OCI-LY3 (cell line): ENCODE data around the gene CBY1.

Experiments used
- H2AFZ ChIP-seq: fragments of 200-600, 300-600 bp; shearing (Covaris generic); 2 replicates; pipeline ENCODE4 v1.6.0; 2014; ENCODE audit warnings: antibody characterized with exemption, low read depth, low read length
- H3K27ac ChIP-seq: fragments of 200-600, 300-600 bp; sonication (generic); 2 replicates; pipeline ENCODE4 v1.5.1; 2014; ENCODE audit warnings: mild to moderate bottlenecking, low read length, moderate library complexity, mixed read lengths
- H3K27me3 ChIP-seq: fragments of 200-600, 300-600 bp; sonication (generic); 2 replicates; pipeline ENCODE4 v1.6.1; 2014; ENCODE audit warnings: low read depth, low read length, mixed read lengths
- H3K36me3 ChIP-seq: fragments of 200-600, 300-600 bp; sonication (generic); replicated peaks from 2 replicates; pipeline ENCODE3; 2014; ENCODE audit warnings: low read depth, low read length, mixed read lengths
- H3K4me1 ChIP-seq: fragments of 300-600, 200-600 bp; sonication (generic); 2 replicates; pipeline ENCODE4 v1.6.1; 2014; ENCODE audit warnings: low read length, mixed read lengths
- H3K4me2 ChIP-seq: fragments of 200-600, 300-600 bp; sonication (generic); 2 replicates; pipeline ENCODE4 v1.6.1; 2014; ENCODE audit warnings: low read length, mixed read lengths
- H3K4me3 ChIP-seq: fragments of 300-600, 200-600 bp; sonication (generic); 2 replicates; pipeline ENCODE4 v1.5.1; 2014; ENCODE audit warnings: antibody characterized with exemption, mild to moderate bottlenecking, low read length, moderate library complexity
- H3K79me2 ChIP-seq: fragments of 300-600, 200-600 bp; shearing (Covaris generic); 2 replicates; pipeline ENCODE4 v1.6.1; 2014; ENCODE audit warnings: mild to moderate bottlenecking, low read length, mixed read lengths
- H3K9ac ChIP-seq: fragments of 300-600, 200-600 bp; shearing (Covaris generic); 2 replicates; pipeline ENCODE4 v1.6.0; 2014; ENCODE audit warnings: mild to moderate bottlenecking, low read length, moderate library complexity
- H3K9me3 ChIP-seq: fragments of 200-600, 300-600 bp; shearing (Covaris generic); 2 replicates; pipeline ENCODE4 v1.6.1; 2014; ENCODE audit warnings: low read length, mixed read lengths; ENCODE audit not compliant: insufficient read depth
- H4K20me1 ChIP-seq: fragments of 200-600, 300-600 bp; sonication (generic); 2 replicates; pipeline ENCODE4 v1.6.1; 2016; ENCODE audit warnings: low read length, mixed read lengths; ENCODE audit not compliant: insufficient read depth
- CTCF ChIP-seq: fragments of 200-600, 300-600 bp; sonication (generic); IDR thresholded peaks from 2 replicates; pipeline ENCODE4 v1.5.1; 2014; ENCODE audit warnings: antibody characterized with exemption, low read length, low read depth
- EZH2phosphoT487 ChIP-seq: fragments of 200-600 bp; shearing (Covaris generic); IDR thresholded peaks from 2 replicates; pipeline ENCODE4 v1.6.1; 2018; ENCODE audit warnings: antibody characterized with exemption, mixed run types, low read depth

Gene CBY1

GRCh38 chr22:38700270-38700788, 43.9 kb downstream of the CBY1 start:
- no peaks in the 10 kb centered on the region for H3K9me3 ChIP-seq
- H3K27ac ChIP-seq: peak overlapping the region; percentile 47
- no peaks in the 10 kb centered on the region for H3K27me3 ChIP-seq
- peak overlapping the region; percentile 96 for H3K4me2 ChIP-seq
- no peaks in the 10 kb centered on the region for H4K20me1 ChIP-seq
- peak overlapping the region; percentile 47 for H2AFZ ChIP-seq
- peaks cover 24% of the 10 kb centered on the region for H3K4me1 ChIP-seq
- peaks cover 47% of the 10 kb centered on the region for H3K79me2 ChIP-seq
- TF ChIP-seq EZH2phosphoT487 (no peak), CTCF (no peak)
- H3K4me3 ChIP-seq: peak overlapping the region; percentile 92
- peaks cover 15% of the 10 kb centered on the region for H3K36me3 ChIP-seq
- H3K9ac ChIP-seq: peak overlapping the region; percentile 94

DNA sequence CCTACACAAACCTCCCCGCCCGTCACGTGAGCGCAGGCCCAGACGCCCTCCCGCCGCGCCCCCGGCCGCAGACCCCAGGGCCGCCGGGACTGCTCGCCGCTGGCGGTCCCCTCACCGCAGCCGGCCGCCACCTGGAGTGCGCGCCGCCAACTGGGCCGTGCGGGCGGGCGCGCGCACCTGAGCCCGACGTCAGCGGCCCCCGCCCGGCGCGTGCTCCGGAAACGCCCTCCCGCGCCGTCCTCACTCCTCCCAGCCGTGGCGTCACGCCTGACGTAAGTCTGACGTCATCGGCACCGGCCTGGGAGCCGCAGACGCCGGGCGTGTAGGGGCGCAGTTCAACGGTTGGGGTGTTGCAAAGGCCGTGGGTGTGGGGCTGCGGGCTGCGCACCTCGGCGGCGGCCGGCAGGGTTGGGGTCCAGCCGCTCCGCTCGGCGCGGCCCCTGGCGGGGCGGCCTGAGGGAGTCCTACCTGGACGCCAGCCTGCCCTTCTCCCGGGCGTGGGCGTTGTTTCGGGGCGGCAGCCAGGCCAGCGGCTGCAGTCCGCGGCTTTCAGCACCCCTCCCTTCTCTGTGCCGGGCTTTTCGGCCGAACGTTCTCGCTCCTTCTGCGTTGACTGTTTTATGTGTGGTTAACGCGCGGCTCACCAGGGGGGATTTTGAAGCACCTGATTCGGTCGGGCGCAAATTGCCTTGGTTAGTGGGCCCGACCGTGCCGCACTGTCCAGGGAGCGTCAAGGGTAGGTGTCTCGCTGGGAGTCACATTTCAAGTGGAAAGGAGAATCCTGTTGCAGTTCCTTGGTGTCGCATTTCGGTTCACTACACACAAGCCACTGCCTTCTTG, 44.6 kb downstream of the CBY1 start, which contains the start of gene JOSD1:
TSS of gene JOSD1 (minus strand) at position 155 of the 840 bp plus-strand sequence. CDS start 956 bp downstream, outside the sequence.
- Histone ChIP-seq H3K4me2 (peak within 1 kb of the TSS; percentile 96), H3K4me1 (peaks cover 24% of the 10 kb centered on the region), H3K9ac (peak within 1 kb of the TSS; percentile 94), H3K27ac (peak within 1 kb of the TSS; percentile 50), H3K9me3 (no peaks in the 10 kb centered on the region), H3K27me3 (no peaks in the 10 kb centered on the region), H3K36me3 (peaks cover 15% of the 10 kb centered on the region), H3K79me2 (peaks cover 47% of the 10 kb centered on the region), H2AFZ (peak within 1 kb of the TSS; percentile 93), H3K4me3 (peak within 1 kb of the TSS; percentile 92), H4K20me1 (no peaks in the 10 kb centered on the region)
- no peak for TF ChIP-seq EZH2phosphoT487
- TF ChIP-seq CTCF: no peak; the same call in 1 of the 2 replicates

DNA sequence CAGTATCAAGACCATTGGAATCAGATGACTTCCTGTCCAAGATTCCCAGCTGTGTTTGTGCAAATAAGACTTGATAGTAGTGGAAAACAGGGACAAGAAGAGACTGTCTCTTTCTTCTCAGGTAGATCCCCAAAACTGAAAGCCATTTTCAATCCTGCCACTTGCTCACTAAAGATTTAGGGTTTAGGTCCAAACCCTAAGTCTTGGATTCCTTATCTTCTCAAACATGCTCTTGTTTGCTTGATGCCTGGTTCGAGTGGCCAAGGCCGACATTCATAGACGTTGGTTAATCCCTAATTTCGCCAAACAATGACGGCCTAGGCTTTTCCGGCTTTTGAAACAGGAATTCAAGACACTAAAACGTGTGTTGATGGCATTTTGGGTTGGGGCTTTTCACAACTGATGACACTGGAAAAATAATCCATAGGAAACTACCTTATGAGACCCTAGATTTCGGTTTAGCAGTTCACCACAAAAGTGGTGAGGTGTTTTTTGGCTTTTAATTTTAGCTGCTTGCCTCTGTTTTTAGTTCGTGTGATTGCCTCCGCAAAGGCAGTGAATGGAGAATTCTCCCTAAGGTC, 48.3 kb downstream of the CBY1 start:
- Histone ChIP-seq H2AFZ (peak overlapping the region; percentile 84), H3K79me2 (peaks cover 48% of the 10 kb centered on the region), H4K20me1 (peaks cover 32% of the 10 kb centered on the region), H3K4me2 (peak overlapping the region; percentile 76), H3K27ac (peak overlapping the region; percentile 47), H3K9ac (peak overlapping the region; percentile 67), H3K4me1 (peaks cover 41% of the 10 kb centered on the region), H3K4me3 (peak overlapping the region; percentile 78), H3K27me3 (no peaks in the 10 kb centered on the region), H3K9me3 (no peaks in the 10 kb centered on the region), H3K36me3 (peaks cover 12% of the 10 kb centered on the region)
- no peak for TF ChIP-seq EZH2phosphoT487
- TF ChIP-seq CTCF: no peak
